ENCODE measurements around the gene AGAP3.

Gene AGAP3

DNA sequence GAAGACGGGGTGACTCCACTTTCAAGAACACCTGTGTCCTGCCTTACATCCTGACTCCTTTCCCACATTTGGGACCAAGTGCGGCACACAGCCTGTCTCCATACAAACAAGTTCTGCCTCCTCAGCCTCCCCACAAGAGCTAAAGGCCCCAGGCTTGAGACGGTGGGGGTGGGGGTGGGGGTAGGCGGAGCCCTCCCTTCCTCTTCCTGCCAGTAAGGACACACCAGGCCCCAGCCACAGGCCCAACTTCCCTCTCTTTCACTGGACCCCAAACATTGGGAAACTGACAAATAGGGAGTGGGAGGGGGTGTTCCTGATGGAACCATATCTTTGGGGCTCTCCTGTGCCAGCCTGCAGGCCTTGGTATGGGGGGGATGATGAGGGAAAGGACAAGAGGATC is 33.2 kb upstream of the AGAP3 start:
- Mint-ChIP-seq H3K36me3 (peaks cover 2% of the 10 kb centered on the region), H3K4me3 (no peak overlapping the region), H3K27ac (no peak overlapping the region), H3K9me3 (no peaks in the 10 kb centered on the region), H3K4me1 (peaks cover 21% of the 10 kb centered on the region)
- ATAC-seq (no peak), DNase-seq (ENCODE audit: low spot score in 2 of 2) (no peak)

DNA sequence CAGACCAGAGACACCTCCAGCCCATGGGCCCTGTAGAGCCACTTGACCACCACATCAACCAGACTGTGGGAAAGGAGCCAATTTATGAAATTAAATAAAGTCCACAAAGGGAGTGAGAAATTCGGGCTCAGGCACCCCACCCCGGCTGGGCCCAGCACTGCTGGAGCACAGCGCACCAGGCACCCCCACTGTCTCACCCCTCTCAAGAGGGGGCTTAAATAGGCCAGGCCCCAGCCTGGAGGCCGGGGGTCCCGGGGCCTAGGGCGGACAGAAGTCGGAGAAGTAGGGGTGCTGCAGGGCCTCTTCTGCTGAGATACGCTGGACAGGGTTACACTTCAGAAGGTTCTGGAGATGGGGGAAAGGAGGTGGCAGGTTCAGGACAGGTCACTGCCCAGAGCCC is 32.5 kb upstream of the AGAP3 start:
- H3K4me1 Mint-ChIP-seq = peaks cover 26% of the 10 kb centered on the region

DNA sequence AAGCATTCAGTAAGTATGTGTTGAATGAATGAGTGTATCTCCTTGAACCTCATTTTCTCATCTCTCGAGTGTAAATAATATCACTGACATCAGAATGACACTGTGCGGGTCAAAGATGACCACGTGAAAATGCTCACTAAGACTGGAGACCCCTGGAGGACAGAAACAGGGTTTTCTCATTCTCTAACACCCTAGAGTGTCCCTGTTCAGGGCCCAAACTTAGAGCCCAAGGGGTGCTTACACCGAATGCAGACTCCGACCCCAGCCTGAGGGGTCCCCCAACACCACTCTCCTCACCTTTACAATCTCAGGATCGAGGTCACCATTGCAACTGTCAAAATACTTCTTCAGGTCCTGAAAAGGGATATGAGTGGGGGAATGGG is 30.0 kb upstream of the AGAP3 start:
- H3K4me1 Mint-ChIP-seq = peaks cover 40% of the 10 kb centered on the region
- peak overlapping the region; percentile 93 for H3K4me3 Mint-ChIP-seq
- H3K36me3 Mint-ChIP-seq = peaks cover 15% of the 10 kb centered on the region
- ATAC-seq (no peak), DNase-seq (ENCODE audit: low spot score in 2 of 2) (no peak)
- no peak overlapping the region for H3K27ac Mint-ChIP-seq
- H3K9me3 Mint-ChIP-seq = no peaks in the 10 kb centered on the region

More for the DNA sequence above, 32.5 kb upstream of the AGAP3 start:
- Mint-ChIP-seq H3K4me3 (no peak overlapping the region), H3K27ac (no peak overlapping the region), H3K9me3 (no peaks in the 10 kb centered on the region), H3K36me3 (peaks cover 9% of the 10 kb centered on the region)
- no peak for ATAC-seq
- DNase-seq (ENCODE audit: low spot score in 2 of 2) = no peak

DNA sequence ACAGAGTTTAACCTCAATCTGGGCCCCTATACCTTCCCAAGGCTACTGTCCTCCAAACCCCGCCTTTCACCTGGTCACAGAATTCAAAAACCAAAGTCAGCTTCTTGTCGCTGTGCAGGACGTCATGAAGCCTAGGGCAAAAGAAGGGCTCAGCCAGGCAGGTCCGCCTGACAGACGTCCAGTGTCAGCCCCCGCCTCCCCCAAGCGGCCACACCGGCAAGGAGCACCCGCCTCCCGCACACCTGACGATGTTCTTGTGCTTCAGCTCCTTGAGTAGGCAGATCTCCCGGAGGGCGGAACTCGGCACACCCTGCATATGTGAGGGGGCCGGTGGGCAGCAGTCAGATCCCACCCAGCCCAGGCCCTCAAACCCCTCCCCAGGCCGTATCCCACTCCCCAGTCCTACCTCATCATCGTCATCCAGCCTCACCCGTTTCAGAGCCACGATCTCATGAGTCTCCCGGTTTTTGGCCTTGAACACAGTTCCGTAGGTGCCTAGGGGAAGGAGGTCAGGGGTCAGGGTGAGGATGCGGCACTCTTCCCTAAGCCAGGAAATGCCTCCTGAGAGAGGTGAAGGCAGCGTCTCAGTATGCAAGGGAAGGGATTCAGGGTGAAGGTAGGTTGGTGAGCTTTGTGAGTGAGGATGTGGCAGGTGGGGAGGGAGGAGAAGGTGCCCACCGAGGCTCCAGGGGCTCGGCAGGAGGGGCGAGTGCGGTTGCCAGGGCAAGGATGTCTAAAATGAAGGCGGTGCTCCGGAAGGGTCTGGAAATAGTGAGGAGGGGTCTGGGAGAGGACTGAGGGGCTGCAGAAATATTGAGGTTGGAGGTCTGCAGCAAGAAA is 29.4 kb upstream of the AGAP3 start:
- peak overlapping the region; percentile 93 for H3K4me3 Mint-ChIP-seq
- DNase-seq (ENCODE audit: low spot score in 2 of 2) = no peak
- no peaks in the 10 kb centered on the region for H3K9me3 Mint-ChIP-seq
- peak overlapping the region; percentile 91 for H3K27ac Mint-ChIP-seq
- H3K4me1 Mint-ChIP-seq = peaks cover 46% of the 10 kb centered on the region
- no peak for ATAC-seq
- peaks cover 15% of the 10 kb centered on the region for H3K36me3 Mint-ChIP-seq

DNA sequence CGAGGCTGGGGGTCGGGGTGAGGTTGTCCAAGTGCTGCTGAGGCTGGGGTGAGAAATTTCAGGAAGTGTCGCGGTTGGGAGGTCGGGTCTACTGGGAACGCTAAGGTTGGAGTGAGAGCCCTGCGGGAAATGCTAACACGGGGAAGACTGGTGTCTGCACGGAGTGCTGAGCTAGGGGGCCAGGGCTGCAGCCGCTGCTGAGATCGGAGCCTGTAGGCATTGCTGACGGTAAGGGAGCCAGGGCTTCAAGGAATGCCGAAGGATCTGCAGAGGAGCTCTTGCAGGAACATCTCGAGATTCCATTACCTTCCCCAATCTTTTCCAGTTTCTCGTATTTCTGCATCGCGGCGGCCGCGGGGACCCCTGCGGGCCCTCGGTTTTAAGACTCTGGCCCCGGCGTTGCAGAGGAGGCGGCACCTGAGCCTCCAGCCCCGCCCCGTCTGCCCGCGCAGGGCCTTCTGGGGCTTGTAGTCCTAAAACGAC is 28.7 kb upstream of the AGAP3 start, which contains the start of gene CDK5:
Gene CDK5 (minus strand): TSS at position 392 of the 483 bp plus-strand sequence. CDS start 49 bp downstream, at position 343.
- H3K36me3 Mint-ChIP-seq = peaks cover 15% of the 10 kb centered on the region
- DNase-seq (ENCODE audit: low spot score in 2 of 2) (no peak), ATAC-seq (peak; percentile 2)
- H3K9me3 Mint-ChIP-seq = no peaks in the 10 kb centered on the region
- H3K27ac Mint-ChIP-seq = peak within 1 kb of the TSS; percentile 91
- peaks cover 45% of the 10 kb centered on the region for H3K4me1 Mint-ChIP-seq
- H3K4me3 Mint-ChIP-seq = peak within 1 kb of the TSS; percentile 93

DNA sequence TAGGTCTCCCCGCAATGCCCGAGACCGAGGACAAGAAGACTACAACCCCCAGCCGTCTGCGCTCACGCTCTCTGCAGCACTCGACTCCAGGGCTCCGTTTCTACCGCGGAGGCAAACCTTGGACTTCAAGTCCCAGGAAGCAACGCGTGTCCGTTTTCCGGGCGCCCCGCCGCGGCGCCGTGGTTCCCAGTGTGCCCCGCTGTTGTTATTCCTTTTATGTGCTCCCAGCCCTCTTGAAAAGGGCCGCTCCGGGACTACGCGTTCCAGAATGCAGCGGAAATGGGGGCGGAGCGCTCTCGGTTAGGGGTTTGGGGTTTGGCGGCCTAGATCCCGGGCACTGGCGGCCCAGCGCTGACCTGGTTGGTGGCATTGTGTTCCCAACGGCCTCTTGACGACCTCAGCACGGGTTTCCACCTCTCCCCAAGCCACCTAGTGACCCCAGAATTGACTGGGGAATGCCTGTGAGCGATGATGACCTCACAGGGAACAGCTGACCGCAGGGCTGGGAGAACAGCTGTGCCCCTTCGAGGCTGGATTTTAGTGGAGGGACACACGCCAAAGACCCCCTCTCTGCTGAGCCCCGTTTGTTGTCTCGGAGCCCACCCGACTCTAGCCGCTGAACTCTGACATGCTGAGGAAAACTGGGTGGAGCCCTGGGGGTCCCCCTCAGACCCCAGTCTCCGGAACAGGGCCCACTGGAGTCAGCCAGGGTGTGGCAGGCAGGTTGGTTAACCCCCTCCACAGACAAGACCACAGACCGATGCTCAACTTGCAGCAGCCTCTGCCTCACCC is 28.1 kb upstream of the AGAP3 start:
- peak overlapping the region; percentile 93 for H3K4me3 Mint-ChIP-seq
- no peaks in the 10 kb centered on the region for H3K9me3 Mint-ChIP-seq
- peak overlapping the region; percentile 91 for H3K27ac Mint-ChIP-seq
- peaks cover 15% of the 10 kb centered on the region for H3K36me3 Mint-ChIP-seq
- peak; percentile 83 to 95 for DNase-seq (ENCODE audit: low spot score in 2 of 2)
- peak; percentile 95 for ATAC-seq
- peaks cover 41% of the 10 kb centered on the region for H3K4me1 Mint-ChIP-seq

DNA sequence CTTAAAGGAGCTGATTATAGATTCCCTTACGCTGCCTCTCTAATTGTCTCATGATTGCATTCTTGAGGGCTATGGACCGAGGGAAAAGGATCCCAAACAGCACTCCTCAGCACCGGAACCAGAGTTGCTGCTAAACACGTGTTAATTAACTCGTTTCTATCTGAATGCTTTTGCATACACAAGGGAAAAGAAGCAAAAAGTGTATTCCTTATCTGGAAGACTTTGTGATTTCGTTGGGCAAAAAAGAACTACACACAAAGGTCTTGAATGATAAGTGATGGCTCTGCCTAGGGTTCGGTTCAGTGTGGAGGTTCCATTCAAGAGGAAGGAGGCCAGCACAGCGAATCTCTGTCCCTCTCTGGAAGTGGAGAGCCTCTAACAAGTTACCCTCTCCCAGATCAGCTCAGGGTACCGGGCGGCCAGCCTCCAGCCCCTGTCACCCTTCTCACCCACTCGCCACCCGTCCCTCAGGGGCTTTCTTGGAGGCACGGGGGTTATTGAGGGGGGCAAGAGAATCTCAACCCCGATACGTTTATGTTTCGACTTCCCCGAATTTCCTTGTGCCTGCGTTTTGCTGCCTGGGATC is 27.4 kb upstream of the AGAP3 start:
- Mint-ChIP-seq H3K4me3 (peak overlapping the region; percentile 93), H3K36me3 (peaks cover 21% of the 10 kb centered on the region), H3K27ac (peak overlapping the region; percentile 91)

DNA sequence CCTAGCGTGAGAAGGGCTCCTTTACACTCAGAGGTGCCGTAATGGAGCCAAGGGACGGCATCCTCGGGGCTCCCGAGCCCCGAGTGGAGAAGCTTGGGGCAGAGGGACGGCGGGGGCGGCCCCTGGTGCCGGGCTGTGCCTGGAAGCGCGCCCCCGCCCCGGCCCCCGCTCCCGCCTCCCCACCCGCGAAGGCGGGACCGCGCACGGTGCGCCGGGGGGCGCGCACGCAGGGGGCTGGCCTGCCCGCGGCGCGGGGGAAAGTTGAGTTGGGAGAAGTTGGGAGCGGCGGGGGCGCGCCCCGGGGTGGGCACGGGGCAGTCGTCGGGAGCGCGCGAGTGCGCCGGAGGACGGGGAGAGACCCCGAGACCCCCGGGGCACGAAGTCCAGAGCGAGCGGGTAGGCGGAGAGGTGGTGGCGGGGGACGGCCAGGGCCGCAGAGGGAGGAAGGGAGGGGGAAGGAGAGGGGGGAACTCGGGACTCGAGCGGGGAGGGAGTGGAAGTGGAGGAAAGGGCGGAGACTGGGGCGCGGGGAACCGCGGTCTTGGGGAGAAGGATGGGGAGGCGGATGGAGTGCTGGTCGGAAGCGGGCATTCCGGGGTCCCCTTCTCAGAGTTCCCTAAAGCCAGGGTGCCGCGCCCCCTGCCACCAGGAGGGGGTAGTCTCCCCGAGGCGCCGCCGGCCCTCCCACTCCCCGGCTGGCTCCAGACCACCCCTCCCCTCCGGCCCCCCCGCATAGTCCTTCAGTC is 26.7 kb upstream of the AGAP3 start, which contains the start of gene SLC4A2:
Gene SLC4A2 (plus strand): TSS at position 223 of the 746 bp plus-strand sequence. CDS start 2,399 bp downstream, outside the sequence.
- Mint-ChIP-seq H3K9me3 (no peaks in the 10 kb centered on the region), H3K27ac (peak within 1 kb of the TSS; percentile 91), H3K4me3 (peak within 1 kb of the TSS; percentile 93), H3K36me3 (peaks cover 24% of the 10 kb centered on the region), H3K4me1 (peaks cover 41% of the 10 kb centered on the region)
- DNase-seq (ENCODE audit: low spot score in 2 of 2) = peak; percentile 69 to 88
- ATAC-seq = peak; percentile 38

More for the DNA sequence above, 27.4 kb upstream of the AGAP3 start:
- ATAC-seq = no peak
- H3K4me1 Mint-ChIP-seq = peaks cover 41% of the 10 kb centered on the region
- no peaks in the 10 kb centered on the region for H3K9me3 Mint-ChIP-seq
- DNase-seq (ENCODE audit: low spot score in 2 of 2) = no peak

DNA sequence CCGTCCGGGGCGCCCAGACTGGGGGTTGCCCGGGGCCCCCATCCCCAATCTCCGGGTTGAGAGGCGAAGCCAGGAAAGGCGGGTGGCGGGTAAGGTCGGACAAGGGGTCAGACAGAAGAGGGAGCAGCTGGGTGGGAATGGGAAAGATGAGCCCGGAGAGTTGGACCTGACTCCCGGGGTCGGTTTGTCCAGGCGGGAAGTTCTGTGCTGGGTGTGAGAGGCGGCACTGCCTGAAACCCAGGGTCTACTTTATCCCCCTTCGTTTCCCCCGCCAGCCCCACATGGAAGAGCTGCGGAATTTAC is 26.2 kb upstream of the AGAP3 start:
- H3K9me3 Mint-ChIP-seq = no peaks in the 10 kb centered on the region
- peaks cover 41% of the 10 kb centered on the region for H3K4me1 Mint-ChIP-seq
- peak overlapping the region; percentile 91 for H3K27ac Mint-ChIP-seq
- ATAC-seq = no peak
- peaks cover 29% of the 10 kb centered on the region for H3K36me3 Mint-ChIP-seq
- DNase-seq (ENCODE audit: low spot score in 2 of 2) = no peak
- peak overlapping the region; percentile 93 for H3K4me3 Mint-ChIP-seq

DNA sequence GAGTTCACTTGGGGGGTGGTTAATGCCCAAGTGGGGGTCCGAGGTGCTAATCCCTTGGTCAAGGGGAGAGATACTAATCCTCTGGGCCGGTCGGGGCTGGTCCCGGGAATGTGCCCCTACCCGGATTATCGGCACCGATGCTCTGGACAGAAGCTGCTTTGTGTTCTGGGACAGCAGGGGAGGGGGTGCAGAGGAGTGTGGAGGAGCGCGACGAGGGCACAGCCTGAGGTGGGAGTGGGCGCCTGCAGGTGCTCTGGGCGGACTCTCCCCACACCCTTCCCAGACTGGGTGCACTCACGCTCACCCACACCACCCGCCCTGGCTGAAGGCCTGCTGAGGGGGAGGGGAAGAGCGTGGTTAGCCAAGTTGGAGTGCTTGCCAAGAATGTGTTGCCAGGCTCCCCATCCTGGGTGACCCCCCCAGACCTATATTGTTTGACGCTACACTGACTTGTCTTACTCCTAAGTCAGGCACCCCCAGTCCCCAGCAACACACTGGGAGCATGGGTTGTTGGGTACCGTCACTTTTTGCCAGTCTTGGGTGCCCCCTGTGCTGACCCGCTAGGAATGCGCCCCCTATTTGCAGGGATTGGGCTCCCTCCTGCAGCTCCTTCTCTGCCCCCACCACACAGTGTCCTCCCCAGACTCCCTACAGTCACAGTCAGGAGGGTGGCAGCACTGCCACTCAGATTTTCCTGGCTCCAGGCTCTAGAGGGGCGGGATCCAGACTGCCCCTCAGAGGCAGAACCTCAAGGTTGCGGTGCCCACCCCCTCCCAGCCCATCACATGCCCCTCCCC is 25.7 kb upstream of the AGAP3 start:
- ATAC-seq (no peak), DNase-seq (ENCODE audit: low spot score in 2 of 2) (no peak)
- H3K36me3 Mint-ChIP-seq = peaks cover 35% of the 10 kb centered on the region
- H3K4me3 Mint-ChIP-seq = peak overlapping the region; percentile 93
- H3K4me1 Mint-ChIP-seq = peaks cover 41% of the 10 kb centered on the region
- no peaks in the 10 kb centered on the region for H3K9me3 Mint-ChIP-seq
- H3K27ac Mint-ChIP-seq = peak overlapping the region; percentile 91

DNA sequence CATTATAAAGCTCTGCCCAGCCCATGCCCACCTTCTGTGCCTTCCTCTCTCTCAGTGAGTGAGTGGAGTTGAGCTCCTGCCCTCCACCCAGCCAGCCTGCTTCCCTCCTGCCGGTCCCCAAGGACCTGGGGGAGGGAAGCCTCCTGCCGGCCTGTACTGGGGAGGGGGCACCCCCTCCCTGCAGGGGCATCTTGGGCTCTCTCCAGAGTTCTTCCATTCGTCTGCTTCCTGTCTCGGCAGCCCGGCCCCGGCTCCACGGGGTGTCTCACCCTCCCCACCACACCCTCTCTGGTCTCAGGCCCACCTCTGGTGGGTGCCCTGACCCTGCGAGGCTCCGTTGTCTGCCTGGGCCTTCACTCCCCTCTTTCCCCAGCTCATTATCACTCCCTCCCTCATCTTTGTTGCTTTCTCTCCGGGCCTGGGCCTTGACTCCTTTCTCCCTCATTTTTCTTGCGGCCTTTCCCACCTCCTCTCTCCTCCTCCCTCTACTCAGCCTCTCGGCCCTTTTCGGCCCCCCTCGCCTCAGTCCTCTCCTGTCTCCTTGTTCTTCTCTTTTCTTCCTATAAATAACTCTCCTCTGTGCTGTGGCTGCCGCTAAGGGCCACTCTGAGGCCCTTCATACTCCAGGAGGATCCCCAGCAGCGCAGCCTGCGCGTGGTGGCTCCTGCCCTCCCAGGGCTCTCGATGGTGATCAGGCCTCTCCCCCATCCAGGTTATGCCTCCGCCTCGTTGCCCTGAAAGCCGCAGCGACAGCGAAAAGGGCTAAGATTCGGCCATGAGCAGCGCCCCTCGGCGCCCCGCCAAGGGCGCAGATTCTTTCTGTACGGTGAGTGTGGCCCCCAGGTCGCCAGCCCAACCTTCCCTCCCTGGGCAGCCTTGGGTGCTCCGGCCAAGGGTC is 24.8 kb upstream of the AGAP3 start:
- Mint-ChIP-seq H3K4me3 (peak overlapping the region; percentile 93), H3K9me3 (no peaks in the 10 kb centered on the region), H3K27ac (peak overlapping the region; percentile 71), H3K4me1 (peaks cover 40% of the 10 kb centered on the region), H3K36me3 (peaks cover 35% of the 10 kb centered on the region)
- ATAC-seq (no peak), DNase-seq (ENCODE audit: low spot score in 2 of 2) (no peak)

DNA sequence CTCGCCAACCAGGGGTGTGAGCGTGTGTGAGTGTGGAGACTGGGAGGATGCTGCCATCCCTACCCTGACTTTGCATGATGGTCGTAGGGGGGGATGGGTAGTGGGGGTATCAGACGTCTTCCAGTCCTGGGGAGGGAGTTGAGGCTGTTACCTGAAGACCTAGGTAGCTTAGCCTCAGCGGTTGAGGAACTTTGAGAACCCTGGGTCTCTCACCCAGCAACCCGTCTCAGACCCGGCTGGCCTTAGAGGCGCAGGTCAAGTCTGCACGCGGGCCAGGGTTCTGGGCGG is 24.2 kb upstream of the AGAP3 start:
- DNase-seq (ENCODE audit: low spot score in 2 of 2) (no peak), ATAC-seq (no peak)
- peak overlapping the region; percentile 71 for H3K27ac Mint-ChIP-seq
- H3K4me1 Mint-ChIP-seq = peaks cover 35% of the 10 kb centered on the region
- no peaks in the 10 kb centered on the region for H3K9me3 Mint-ChIP-seq
- H3K4me3 Mint-ChIP-seq = peak overlapping the region; percentile 93
- H3K36me3 Mint-ChIP-seq = peaks cover 41% of the 10 kb centered on the region

DNA sequence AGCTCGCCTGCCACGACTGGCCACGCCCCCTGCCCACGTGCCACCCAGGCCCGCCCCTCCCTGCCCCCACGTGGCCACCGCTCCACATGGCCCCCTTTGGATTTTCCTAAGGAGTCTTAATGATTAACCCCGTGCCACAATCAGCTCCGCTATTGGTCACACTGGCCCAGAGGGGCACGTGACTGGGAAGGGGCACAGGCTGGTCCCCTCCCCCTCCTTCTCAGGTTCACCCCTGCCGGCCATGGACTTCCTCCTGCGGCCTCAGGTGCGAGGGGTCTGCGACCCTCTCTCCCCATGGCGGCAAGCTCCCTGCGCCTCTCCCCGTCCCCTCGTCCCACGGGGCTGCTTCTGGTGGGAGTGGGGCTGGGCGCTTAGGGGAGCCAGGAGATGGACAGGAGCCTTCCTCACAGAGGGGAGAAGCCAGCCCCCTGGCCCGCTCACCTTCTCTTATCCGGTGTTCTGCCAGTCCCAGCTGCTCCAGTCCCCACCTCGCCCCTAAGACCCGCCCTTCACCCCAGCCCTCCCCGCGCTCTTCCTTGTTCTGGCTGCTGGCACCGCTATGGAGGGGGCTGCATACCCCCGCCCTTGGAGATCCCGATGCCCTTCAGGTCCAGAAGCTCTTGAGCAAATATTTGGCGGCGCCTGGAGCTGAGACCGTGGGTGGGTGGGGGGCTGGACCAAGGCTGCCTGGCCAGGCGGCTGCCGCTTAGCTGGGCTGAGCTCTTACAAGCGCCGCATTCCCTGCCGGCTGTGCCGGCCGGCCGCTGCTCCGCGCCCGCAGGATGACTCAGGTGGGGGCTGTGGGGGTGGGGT is 23.7 kb upstream of the AGAP3 start:
- no peak for DNase-seq (ENCODE audit: low spot score in 2 of 2)
- Mint-ChIP-seq H3K27ac (no peak overlapping the region), H3K36me3 (peaks cover 46% of the 10 kb centered on the region), H3K9me3 (no peaks in the 10 kb centered on the region), H3K4me3 (no peak overlapping the region), H3K4me1 (peaks cover 29% of the 10 kb centered on the region)
- no peak for ATAC-seq
